SK-N-SH (cell line): ENCODE results near the gene SMPD3. TPM values are rescaled to one million over a fixed set of nuclear protein-coding genes. Genes with fewer than 3 reads are reported as not detected.

Source experiments
- CTCF ChIA-PET: fragments of 300-600, 350-600 bp; formaldehyde crosslinking; extraction: SDS; loops from one replicate; lab custom pipeline; 2021; lab: Yijun Ruan, JAX
- POLR2A ChIA-PET: fragments of 350-600 bp; sonication (Branson Sonifier 250); formaldehyde crosslinking; extraction: SDS; loops from one replicate; lab custom pipeline; 2020; ENCODE audit warnings: antibody characterized with exemption, inconsistent platforms; lab: Yijun Ruan, JAX
- DNase-seq: peaks from one replicate; pipeline ENCODE4 v3.0.0; 2012
- H2AFZ ChIP-seq: fragments of 200-600 bp; sonication (generic); 2 replicates; pipeline ENCODE4 v1.8.1; 2016; ENCODE audit warnings: antibody characterized with exemption, mild to moderate bottlenecking, low read depth
- H3F3A ChIP-seq: fragments of 200-600 bp; sonication (generic); replicated peaks from 2 replicates; pipeline ENCODE3; 2016; ENCODE audit warnings: antibody characterized with exemption, mild to moderate bottlenecking; ENCODE audit not compliant: insufficient read depth
- H3K27ac ChIP-seq, 2 experiments: fragments of 200-500 bp in 1 of 2; fragments of 200-600 bp in 1 of 2; sonication (Bioruptor generic) in 1 of 2; sonication (generic), shearing (Covaris generic) in 1 of 2; 2 replicates each; pipeline versions ENCODE4 v1.5.1 to v1.6.1; 2014 to 2016; ENCODE audit warnings: low read depth in 2 of 2, inconsistent platforms in 1 of 2, low read length in 1 of 2, mild to moderate bottlenecking in 1 of 2, mixed read lengths in 1 of 2
- H3K27me3 ChIP-seq: fragments of 200-600 bp; sonication (generic), shearing (Covaris generic); 2 replicates; pipeline ENCODE4 v1.6.1; 2016; ENCODE audit warnings: mixed run types; ENCODE audit not compliant: insufficient read depth
- H3K36me3 ChIP-seq, 2 experiments: fragments of 200-500 bp in 1 of 2; fragments of 200-600 bp in 1 of 2; sonication (Bioruptor generic) in 1 of 2; sonication (generic) in 1 of 2; replicated peaks in 1 of 2; 2 replicates each; pipeline versions ENCODE3 to v1.5.1; 2014 to 2016; ENCODE audit warnings: low read length in 1 of 2, mild to moderate bottlenecking in 1 of 2; ENCODE audit not compliant: insufficient read depth in 2 of 2, control insufficient read depth in 1 of 2
- H3K4me1 ChIP-seq, 2 experiments: fragments of 200-500 bp in 1 of 2; fragments of 200-600 bp in 1 of 2; sonication (Bioruptor generic) in 1 of 2; sonication (generic), shearing (Covaris generic) in 1 of 2; 2 replicates each; pipeline versions ENCODE4 v1.5.1 to v1.6.1; 2014 to 2016; ENCODE audit warnings: low read depth in 1 of 2, low read length in 1 of 2, mixed run types in 1 of 2; ENCODE audit not compliant: insufficient read depth in 2 of 2, control insufficient read depth in 1 of 2
- H3K4me2 ChIP-seq: fragments of 200-600 bp; sonication (generic), shearing (Covaris generic); 2 replicates; pipeline ENCODE4 v1.6.1; 2017; ENCODE audit warnings: mixed run types
- H3K4me3 ChIP-seq, 2 experiments: fragments of 200-500 bp in 1 of 2; fragments of 200-600 bp in 1 of 2; sonication (Bioruptor generic) in 1 of 2; sonication (generic), shearing (Covaris generic) in 1 of 2; 2 replicates each; pipeline versions ENCODE4 v1.5.1 to v1.8.1; 2014 to 2016; ENCODE audit warnings: low read depth in 2 of 2, inconsistent platforms in 1 of 2, low read length in 1 of 2, mild to moderate bottlenecking in 1 of 2, mixed read lengths in 1 of 2, moderate library complexity in 1 of 2
- H3K79me2 ChIP-seq: fragments of 200-600 bp; sonication (generic); 2 replicates; pipeline ENCODE4 v1.8.1; 2017; ENCODE audit warnings: mild to moderate bottlenecking; ENCODE audit not compliant: insufficient read depth
- H3K9ac ChIP-seq: fragments of 200-600 bp; sonication (generic); 2 replicates; pipeline ENCODE4 v1.6.1; 2017; ENCODE audit warnings: mixed run types
- H3K9me2 ChIP-seq: fragments of 200-600 bp; sonication (generic); 2 replicates; pipeline ENCODE4 v1.6.1; 2017; ENCODE audit warnings: mixed run types
- H3K9me3 ChIP-seq: fragments of 200-600 bp; sonication (generic); 2 replicates; pipeline ENCODE4 v1.6.1; 2017; ENCODE audit warnings: mixed run types, mild to moderate bottlenecking, moderate library complexity
- H4K20me1 ChIP-seq: fragments of 200-600 bp; sonication (generic); 2 replicates; pipeline ENCODE4 v1.6.1; 2017; ENCODE audit warnings: mild to moderate bottlenecking, mixed run types; ENCODE audit not compliant: insufficient read depth
- CHD2 ChIP-seq: fragments of 150-350 bp; IDR thresholded peaks from 2 replicates; pipeline ENCODE4 v1.6.1; 2018; ENCODE audit warnings: low read length; ENCODE audit not compliant: partially characterized antibody
- CTCF ChIP-seq: fragments of 200-600 bp; sonication (generic); IDR thresholded peaks from 2 replicates; pipeline ENCODE4 v1.6.1; 2017; ENCODE audit warnings: antibody characterized with exemption, mild to moderate bottlenecking, moderate library complexity
- ELF1 ChIP-seq: IDR thresholded peaks from 2 replicates; pipeline ENCODE4 v1.4.0; 2012
- FOSL2 ChIP-seq: IDR thresholded peaks from 2 replicates; pipeline ENCODE4 v1.4.0; 2012; ENCODE audit warnings: low read depth, mild to moderate bottlenecking, moderate library complexity, borderline replicate concordance
- FOXM1 ChIP-seq: IDR thresholded peaks from 2 replicates; pipeline ENCODE4 v1.4.0; 2012; ENCODE audit warnings: low read depth, mild to moderate bottlenecking
- GABPA ChIP-seq: IDR thresholded peaks from 2 replicates; pipeline ENCODE4 v1.4.0; 2012; ENCODE audit warnings: low read depth, mild to moderate bottlenecking
- IRF3 ChIP-seq: fragments of 150-350 bp; IDR thresholded peaks from 2 replicates; pipeline ENCODE4 v1.6.1; 2016; ENCODE audit warnings: mild to moderate bottlenecking, low read depth, low read length
- MAX ChIP-seq: IDR thresholded peaks from 2 replicates; pipeline ENCODE4 v1.4.0; 2012; ENCODE audit warnings: low read depth
- MXI1 ChIP-seq: IDR thresholded peaks from 2 replicates; pipeline ENCODE4 v1.6.1; 2012; ENCODE audit warnings: mild to moderate bottlenecking, low read depth, low read length, improper control_type of control experiment
- NFIC ChIP-seq: IDR thresholded peaks from 2 replicates; pipeline ENCODE4 v1.4.0; 2012; ENCODE audit warnings: borderline replicate concordance
- PBX3 ChIP-seq: IDR thresholded peaks from 2 replicates; pipeline ENCODE4; 2012
- RCOR1 ChIP-seq: fragments of 150-350 bp; IDR thresholded peaks from 2 replicates; pipeline ENCODE4 v1.6.1; 2017; ENCODE audit warnings: antibody characterized with exemption, low read length
- REST ChIP-seq: IDR thresholded peaks from 2 replicates; pipeline ENCODE4 v1.6.1; 2012; ENCODE audit warnings: mild to moderate bottlenecking, low read depth, low read length, moderate library complexity
- RFX5 ChIP-seq: IDR thresholded peaks from 2 replicates; pipeline ENCODE4 v1.6.1; 2012; ENCODE audit warnings: mild to moderate bottlenecking, improper control_type of control experiment, low read length
- SMC3 ChIP-seq: IDR thresholded peaks from 2 replicates; pipeline ENCODE4 v1.6.1; 2012; ENCODE audit warnings: low read depth, low read length, improper control_type of control experiment
- TCF12 ChIP-seq: IDR thresholded peaks from 2 replicates; pipeline ENCODE4 v1.4.0; 2012
- USF1 ChIP-seq: IDR thresholded peaks from 2 replicates; pipeline ENCODE4 v1.4.0; 2012; ENCODE audit warnings: low read depth, borderline replicate concordance
- YY1 ChIP-seq: IDR thresholded peaks from 2 replicates; pipeline ENCODE4 v1.4.0; 2012; ENCODE audit warnings: low read depth, mild to moderate bottlenecking
- WGBS: methylation state at CpG from one replicate; pipeline ENCODE4 v1.1.6; 2017; ENCODE audit warnings: low lambda C conversion rate; 5-methylcytosine and 5-hydroxymethylcytosine counted together
- polyA plus RNA-seq, 3 experiments: library from polyadenylated mRNA; depleted of rRNA; stranded (reverse); fragments of >200 nt; gene quantifications; 2 replicates each; pipeline ENCODE4 v1.2.3, GENCODE V29; 2012

The SMPD3 gene
- polyA plus RNA-seq, 1 of the 3 experiments (the other 2 are of a cell fraction): 0.38 TPM

- TF ChIP-seq USF1 (no peak), GABPA (no peak), TCF12 (no peak), CHD2 (peak; percentile 48), RCOR1 (no peak), CTCF (no peak), FOXM1 (no peak), RFX5 (no peak), PBX3 (0 out of 2 replicates have a peak, but pooled peaks have one; percentile 2)
Measured at GRCh38 chr16:68310774-68311511, 137.4 kb downstream of the SMPD3 start, which contains the start of the genes PRMT7 and SLC7A6OS (continued).

GRCh38 chr16:68310437-68310773 is 137.9 kb downstream of the SMPD3 start:
- CTCF ChIA-PET: interaction anchor here (0.6 to 2.6 kb wide), 8 partner anchors 10 to 1193 kb away, joined by 3 to 24 read pairs (median 5); partner anchors contain the start of gene SLC7A6
- DNase-seq: no peak
- TF ChIP-seq TCF12 (no peak), NFIC (no peak), IRF3 (no peak), USF1 (no peak), SMC3 (no peak), GABPA (no peak), YY1 (no peak), ELF1 (no peak), FOSL2 (no peak), MAX (no peak), MXI1 (no peak), REST (no peak), PBX3 (no peak)

More at GRCh38 chr16:68310437-68310773, 137.9 kb downstream of the SMPD3 start:
- Histone ChIP-seq H3K4me3 (peak overlapping the region; percentile 83 to 87), H3K4me2 (peak overlapping the region; percentile 95), H4K20me1 (no peaks in the 10 kb centered on the region), H3F3A (no peaks in the 10 kb centered on the region), H2AFZ (peak overlapping the region; percentile 75), H3K27me3 (no peaks in the 10 kb centered on the region), H3K9me2 (no peaks in the 10 kb centered on the region), H3K27ac (peak overlapping the region; percentile 66 to 76), H3K36me3 (peaks cover 10 to 35% of the 10 kb centered on the region in 2 experiments), H3K9ac (peak overlapping the region; percentile 79), H3K4me1 (peaks cover 10 to 14% of the 10 kb centered on the region in 2 experiments; a peak in 2 of 4 replicates), H3K9me3 (no peaks in the 10 kb centered on the region), H3K79me2 (peaks cover 86% of the 10 kb centered on the region)
- 0% methylated on average over 4 of the region's 29 CpGs for WGBS
- POLR2A ChIA-PET: interaction anchor here (1.0 to 2.1 kb wide), 6 partner anchors 11 to 225 kb away, joined by 4 to 16 read pairs (median 6); partner anchors contain the start of genes NFATC3, SLC7A6 and SMPD3
